ENCODE data around the gene ZFPL1. TPM values are rescaled to one million over a fixed set of nuclear protein-coding genes. Genes with fewer than 3 reads are reported as not detected.

The ZFPL1 gene
- total and polyA plus RNA-seq, 12 donors = 33.7 to 90.3 (median 42.4) TPM

- WGBS, 4 donors = 0 to 4% (median 1%) methylated on average over 2 to 57 of the region's 57 CpGs
- peak; percentile 63 to 97 (median 76) for TF ChIP-seq CTCF (IDR thresholded peaks at IDR 0.05)
- peak in 1 of 2 donors; percentile 76 for TF ChIP-seq POLR2A (IDR thresholded peaks at IDR 0.05)
- intact Hi-C loops (cut with DNase I) = no loop called here
- peaks cover 0 to 38% of the 10 kb centered on the region in 2 donors for H3K36me3 ChIP-seq (replicated peaks in 1 of 2)
- no peaks in the 10 kb centered on the region for H3K27me3 ChIP-seq
- no peaks in the 10 kb centered on the region for H3K9me3 ChIP-seq (replicated peaks in 1 of 3)
- DNase-seq = peak; percentile 64 to 81 (median 78)
- peaks cover 49 to 64% of the 10 kb centered on the region in 2 donors for H3K4me1 ChIP-seq (replicated peaks in 1 of 2)
- peak overlapping the region in 3 of 4 donors; percentile 49 to 75 (median 64) for H3K4me3 ChIP-seq
- H3K27ac ChIP-seq = peak overlapping the region; percentile 40 to 95 (median 89)
Measured at GRCh38 chr11:65112546-65113360, 28.7 kb downstream of the ZFPL1 start.

- WGBS, 4 donors = 11 to 19% (median 15%) methylated on average over 14 of the region's 14 CpGs
- Histone ChIP-seq H3K4me3 (peak overlapping the region in 2 of 4 donors; percentile 49 to 75), H3K27me3 (no peaks in the 10 kb centered on the region), H3K4me1 (replicated peaks in 1 of 2) (peaks cover 49 to 64% of the 10 kb centered on the region in 2 donors), H3K9me3 (replicated peaks in 1 of 3) (no peaks in the 10 kb centered on the region), H3K36me3 (replicated peaks in 1 of 2) (peaks cover 0 to 32% of the 10 kb centered on the region in 2 donors), H3K27ac (peak overlapping the region; percentile 40 to 95 (median 89))
- no peak for TF ChIP-seq CTCF (IDR thresholded peaks at IDR 0.05)
- TF ChIP-seq POLR2A (IDR thresholded peaks at IDR 0.05) = no peak
- intact Hi-C loops (cut with DNase I) = no loop called here
- DNase-seq = peak; percentile 59 to 78 (median 63)
Measured at GRCh38 chr11:65113361-65113756, 29.3 kb downstream of the ZFPL1 start.

- Histone ChIP-seq H3K27ac (peak overlapping the region; percentile 52 to 95 (median 89)), H3K9me3 (replicated peaks in 1 of 3) (no peaks in the 10 kb centered on the region), H3K4me3 (peak overlapping the region in 1 of 4 donors; percentile 75), H3K27me3 (no peaks in the 10 kb centered on the region), H3K4me1 (replicated peaks in 1 of 2) (peaks cover 49 to 64% of the 10 kb centered on the region in 2 donors), H3K36me3 (replicated peaks in 1 of 2) (peaks cover 0 to 29% of the 10 kb centered on the region in 2 donors)
- intact Hi-C loops (cut with DNase I) = no loop called here
- WGBS, 4 donors = 25 to 47% (median 33%) methylated on average over 6 of the region's 6 CpGs
- TF ChIP-seq POLR2A (IDR thresholded peaks at IDR 0.05) (peak; percentile 13 to 36), CTCF (IDR thresholded peaks at IDR 0.05) (no peak)
- peak; percentile 82 to 94 (median 90) for DNase-seq
Measured at GRCh38 chr11:65113839-65114238, 29.8 kb downstream of the ZFPL1 start.

- intact Hi-C loops (cut with DNase I) = no loop called here
- H3K4me1 ChIP-seq (replicated peaks in 1 of 2) = peaks cover 49 to 64% of the 10 kb centered on the region in 2 donors
- WGBS, 4 donors = 54 to 78% (median 72%) methylated on average over 3 to 11 of the region's 11 CpGs
- peak in 3 of 7 donors; percentile 23 to 46 (median 40) for DNase-seq
- H3K9me3 ChIP-seq (replicated peaks in 1 of 3) = no peaks in the 10 kb centered on the region
- H3K36me3 ChIP-seq (replicated peaks in 1 of 2) = peaks cover 0 to 29% of the 10 kb centered on the region in 2 donors
- peak overlapping the region; percentile 52 to 95 (median 89) for H3K27ac ChIP-seq
- no peak overlapping the region for H3K4me3 ChIP-seq
- H3K27me3 ChIP-seq = no peaks in the 10 kb centered on the region
- no peak for TF ChIP-seq CTCF (IDR thresholded peaks at IDR 0.05)
- TF ChIP-seq POLR2A (IDR thresholded peaks at IDR 0.05) = no peak
Measured at GRCh38 chr11:65114538-65115171, 30.6 kb downstream of the ZFPL1 start.

Measured in adrenal gland (tissue), 12 donors.